Measurements from ENCODE around the gene UGDH.
A peak's percentile ranks its signal among the peaks of the same experiment; 100 is the strongest.
"Not testable (repeated sequence)": the region's sequence is repeated elsewhere in the genome, so short reads cannot be mapped to it uniquely, and the experiment has no call there.

UGDH gene

GRCh38 chr4:39495446-39496213, 31.6 kb downstream of the UGDH start:
- no peak for DNase-seq (ENCODE audit: low read depth, low spot score)

- DNase-seq (ENCODE audit: low read depth, low spot score) = no peak
These were observed 32.9 kb downstream of the UGDH start for GRCh38 chr4:39494354-39494753.

- no peak for DNase-seq (ENCODE audit: low read depth, low spot score)
These were observed 36.9 kb downstream of the UGDH start for GRCh38 chr4:39490322-39490721.

DNA sequence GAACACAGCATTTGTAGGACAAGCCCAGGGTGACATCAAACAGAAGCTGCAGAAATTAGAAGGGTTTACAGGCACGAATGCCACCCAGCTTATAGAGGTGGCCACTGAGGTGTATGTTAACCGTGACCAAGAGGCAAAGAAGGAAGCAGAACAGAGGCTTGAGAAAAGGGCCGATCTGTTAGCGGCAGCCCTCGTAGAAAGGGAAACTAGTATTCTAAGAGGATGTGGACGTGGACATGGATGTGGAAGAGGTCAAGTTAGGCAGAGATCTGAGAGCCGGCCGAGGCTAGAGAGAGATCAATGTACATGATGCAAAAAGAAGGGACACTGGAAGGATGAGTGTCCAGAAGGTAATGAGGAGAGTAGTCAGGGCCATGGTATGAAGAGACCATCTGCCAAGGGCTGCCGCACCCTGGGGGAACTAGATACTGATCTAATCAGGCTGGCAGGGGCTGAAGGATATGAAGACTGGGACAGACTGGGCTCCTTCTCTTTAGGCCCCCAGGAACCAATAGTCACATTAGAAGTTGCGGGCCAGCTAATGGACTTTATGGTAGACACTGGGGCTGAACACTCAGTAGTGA, 40.9 kb downstream of the UGDH start:
- DNase-seq (ENCODE audit: low read depth, low spot score) = no peak

- no peak for DNase-seq (ENCODE audit: low read depth, low spot score)
These were observed 42.5 kb downstream of the UGDH start for GRCh38 chr4:39484582-39485272.

DNA sequence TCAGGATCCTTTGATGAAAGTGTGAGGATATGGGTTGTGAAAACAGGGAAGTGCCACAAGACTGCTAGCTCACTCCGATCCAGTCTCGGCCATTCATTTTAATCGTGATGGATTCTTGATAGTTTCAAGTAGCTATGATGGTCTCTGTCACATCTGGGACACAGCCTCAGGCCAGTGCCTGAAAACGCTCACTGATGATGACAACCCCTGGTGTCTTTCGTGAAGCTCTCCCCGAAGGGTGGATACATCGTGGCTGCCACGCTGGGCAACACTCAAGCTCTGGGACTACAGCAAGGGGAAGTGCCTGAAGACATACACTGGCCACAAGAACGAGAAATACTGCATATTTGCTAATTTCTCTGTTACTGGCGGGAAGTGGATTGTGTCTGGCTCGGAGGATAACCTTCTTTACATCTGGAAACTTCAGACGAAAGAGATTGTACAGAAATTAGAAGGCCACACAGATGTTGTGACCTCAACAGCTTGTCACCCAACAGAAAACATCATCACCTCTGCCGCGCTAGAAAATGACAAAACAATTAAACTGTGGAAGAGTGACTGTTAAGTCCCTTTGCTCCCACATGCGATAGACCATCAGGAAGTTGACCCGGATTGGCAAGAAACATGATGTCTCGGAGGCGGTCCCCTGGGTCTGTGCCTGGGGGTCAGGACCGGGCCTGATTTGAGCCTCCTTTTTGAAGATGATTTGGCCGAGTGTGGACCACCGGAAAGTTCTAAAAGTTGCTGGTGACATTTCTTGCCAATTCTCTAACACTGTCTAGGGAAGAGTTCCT, 46.1 kb downstream of the UGDH start:
- DNase-seq (ENCODE audit: low read depth, low spot score) = no peak

DNA sequence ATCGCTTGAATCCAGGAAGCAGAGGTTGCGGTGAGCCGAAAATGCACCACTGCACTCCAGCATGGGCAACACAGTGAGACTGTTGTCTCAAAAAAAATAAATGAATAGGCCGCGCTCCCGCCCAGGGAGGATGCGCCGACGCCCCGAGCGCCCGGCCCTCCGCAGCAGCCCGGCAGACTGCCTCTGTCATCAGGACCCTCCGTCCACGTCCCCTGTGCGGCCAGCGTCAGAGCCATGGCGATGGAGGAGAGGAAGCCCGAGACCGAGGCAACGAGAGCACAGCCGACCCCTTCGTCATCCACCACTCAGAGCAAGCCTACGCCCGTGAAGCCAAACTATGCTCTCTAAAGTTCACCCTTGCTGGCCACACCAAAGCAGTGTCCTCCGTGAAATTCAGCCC, 47.0 kb downstream of the UGDH start:
- no peak for DNase-seq (ENCODE audit: low read depth, low spot score)

DNA sequence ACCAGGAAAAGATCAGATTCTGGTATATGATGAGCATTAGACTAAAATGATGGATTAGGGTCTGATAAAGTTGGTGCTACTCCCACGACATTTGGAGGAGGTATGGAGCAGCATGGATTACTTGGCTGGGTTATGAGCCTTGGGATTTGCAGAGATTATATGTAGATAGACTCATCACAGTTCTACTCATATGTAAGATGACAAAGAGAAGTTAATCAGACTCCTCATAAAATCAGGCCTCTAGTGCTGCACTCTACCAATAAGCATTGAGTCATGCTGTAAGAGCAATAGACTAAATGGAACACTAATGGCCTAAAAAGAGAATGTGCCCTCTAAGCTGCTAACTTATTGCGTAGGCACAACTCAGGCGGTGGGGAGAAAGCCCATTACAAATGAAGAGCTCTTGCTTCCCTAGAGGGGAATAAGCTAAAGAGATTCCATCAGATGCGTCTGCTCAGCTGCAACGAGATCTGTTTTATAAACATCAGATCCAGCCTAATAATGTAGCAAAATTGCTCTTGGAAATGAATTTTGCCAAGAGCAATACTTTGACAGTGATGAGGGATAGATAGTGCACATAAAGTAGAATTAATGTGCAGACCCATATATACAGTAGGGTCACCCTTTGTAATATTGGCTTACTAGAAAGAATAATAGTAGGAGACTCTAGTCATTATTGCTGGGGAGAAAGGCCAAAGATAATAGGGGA, 50.9 kb downstream of the UGDH start:
- no peak for DNase-seq (ENCODE audit: low read depth, low spot score)

DNA sequence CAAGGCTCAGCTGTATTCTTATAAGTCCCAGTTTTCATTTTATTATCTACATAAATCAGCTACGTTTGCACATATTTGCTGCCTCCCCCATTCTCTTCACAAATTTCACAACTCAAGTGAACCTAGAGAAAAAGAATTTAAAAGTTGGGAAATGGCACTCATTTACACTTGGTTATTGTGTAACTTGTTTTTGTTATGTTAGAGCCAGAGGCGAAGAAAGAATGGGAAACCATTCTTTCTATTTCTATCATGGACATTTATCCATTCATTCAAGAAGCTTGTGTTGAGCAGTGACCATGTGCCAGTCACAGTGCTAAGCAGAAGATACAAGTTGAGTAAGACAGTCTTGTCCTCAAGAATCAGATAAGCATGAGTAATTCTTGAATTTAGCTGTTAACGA, 54.8 kb downstream of the UGDH start:
- DNase-seq (ENCODE audit: low read depth, low spot score) = no peak

GRCh38 chr4:39470402-39470801, 56.8 kb downstream of the UGDH start:
- DNase-seq (ENCODE audit: low read depth, low spot score) = no peak

DNA sequence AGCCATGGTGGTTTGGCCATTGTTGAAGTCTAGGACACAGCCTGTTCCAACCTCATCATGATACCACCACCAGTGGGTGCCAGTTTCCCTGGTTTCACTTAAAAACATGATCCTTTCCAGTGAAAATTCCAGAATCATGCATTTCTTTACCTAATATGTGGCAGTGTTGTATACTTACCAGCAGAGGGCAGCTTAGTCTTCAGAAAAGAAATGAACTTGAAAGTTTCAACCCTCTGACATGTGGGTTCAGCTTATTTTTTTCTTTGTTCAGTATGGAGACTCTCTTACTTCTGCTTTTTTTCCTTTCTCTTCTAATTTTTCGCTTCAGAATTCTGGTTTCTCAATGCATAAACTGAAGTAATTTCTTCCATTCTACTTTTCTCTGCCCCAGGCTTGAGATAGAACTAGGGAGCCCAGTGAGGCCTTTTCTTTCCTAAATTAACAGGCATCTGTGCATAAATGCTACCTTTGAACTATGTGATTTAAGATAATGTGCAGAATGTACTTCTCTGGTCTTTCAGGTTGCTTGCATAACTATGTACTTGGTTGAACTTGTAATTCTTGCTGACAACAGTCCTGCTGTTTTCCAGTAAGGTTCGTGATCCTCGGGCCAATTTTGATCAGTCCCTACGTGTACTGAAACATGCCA, 57.7 kb downstream of the UGDH start:
- DNase-seq (ENCODE audit: low read depth, low spot score) = peak; percentile 71

DNA sequence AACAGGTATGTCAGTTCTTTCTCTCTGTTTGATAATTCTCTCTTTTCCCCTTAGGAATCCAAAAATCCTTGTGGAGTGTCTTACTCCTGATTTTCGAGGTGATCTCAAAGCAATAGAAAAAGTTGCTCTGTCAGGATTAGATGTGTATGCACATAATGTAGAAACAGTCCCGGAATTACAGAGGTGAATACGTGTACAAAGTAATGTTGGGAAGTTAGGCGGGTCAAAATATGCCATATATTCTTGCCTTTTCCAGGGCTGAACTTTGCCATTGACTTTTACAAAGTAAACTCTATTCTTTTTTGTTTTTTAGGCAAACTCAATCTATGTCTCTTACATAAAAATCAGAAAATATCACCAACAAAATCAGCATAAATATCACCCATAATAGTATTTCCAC, 59.8 kb downstream of the UGDH start:
- DNase-seq (ENCODE audit: low read depth, low spot score) = no peak

GRCh38 chr4:39466747-39467146, 60.5 kb downstream of the UGDH start:
- no peak for DNase-seq (ENCODE audit: low read depth, low spot score)

DNA sequence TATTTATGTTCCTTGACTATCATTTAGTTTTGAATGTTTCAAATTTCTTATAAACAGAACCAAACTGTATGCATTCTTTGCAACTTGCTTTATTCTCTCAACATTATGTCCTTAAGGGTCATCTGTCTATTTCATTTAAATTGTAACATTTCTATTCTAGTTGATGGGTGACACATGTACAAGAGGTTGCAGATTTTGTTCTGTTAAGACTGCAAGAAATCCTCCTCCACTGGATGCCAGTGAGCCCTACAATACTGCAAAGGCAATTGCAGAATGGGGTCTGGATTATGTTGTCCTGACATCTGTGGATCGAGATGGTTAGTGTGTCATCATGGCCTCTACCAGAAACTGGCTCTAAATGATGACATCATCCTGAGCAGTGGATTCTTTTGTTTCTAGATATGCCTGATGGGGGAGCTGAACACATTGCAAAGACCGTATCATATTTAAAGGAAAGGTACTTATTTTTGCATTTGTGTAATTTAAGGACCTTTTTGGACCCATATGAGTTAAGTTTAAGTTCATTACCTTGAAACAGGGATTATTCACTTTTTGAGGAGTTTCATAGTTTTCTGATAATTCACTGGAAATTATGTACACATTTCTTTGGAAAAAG, 62.2 kb downstream of the UGDH start:
- DNase-seq (ENCODE audit: low read depth, low spot score) = peak; percentile 28

GRCh38 chr4:39458505-39459300, 68.5 kb downstream of the UGDH start, which contains the start of the genes LIAS and RPL9:
LIAS (plus strand) TSS chr4:39459056; CDS start chr4:39459118, 62 bp downstream.
RPL9 (minus strand) TSS chr4:39458922; CDS start chr4:39458439, 483 bp downstream.
- DNase-seq (ENCODE audit: low read depth, low spot score) = peak; percentile 98

- not testable (repeated sequence) for DNase-seq (ENCODE audit: low read depth, low spot score)
These were observed 69.1 kb downstream of the UGDH start for GRCh38 chr4:39458161-39458504.

DNA sequence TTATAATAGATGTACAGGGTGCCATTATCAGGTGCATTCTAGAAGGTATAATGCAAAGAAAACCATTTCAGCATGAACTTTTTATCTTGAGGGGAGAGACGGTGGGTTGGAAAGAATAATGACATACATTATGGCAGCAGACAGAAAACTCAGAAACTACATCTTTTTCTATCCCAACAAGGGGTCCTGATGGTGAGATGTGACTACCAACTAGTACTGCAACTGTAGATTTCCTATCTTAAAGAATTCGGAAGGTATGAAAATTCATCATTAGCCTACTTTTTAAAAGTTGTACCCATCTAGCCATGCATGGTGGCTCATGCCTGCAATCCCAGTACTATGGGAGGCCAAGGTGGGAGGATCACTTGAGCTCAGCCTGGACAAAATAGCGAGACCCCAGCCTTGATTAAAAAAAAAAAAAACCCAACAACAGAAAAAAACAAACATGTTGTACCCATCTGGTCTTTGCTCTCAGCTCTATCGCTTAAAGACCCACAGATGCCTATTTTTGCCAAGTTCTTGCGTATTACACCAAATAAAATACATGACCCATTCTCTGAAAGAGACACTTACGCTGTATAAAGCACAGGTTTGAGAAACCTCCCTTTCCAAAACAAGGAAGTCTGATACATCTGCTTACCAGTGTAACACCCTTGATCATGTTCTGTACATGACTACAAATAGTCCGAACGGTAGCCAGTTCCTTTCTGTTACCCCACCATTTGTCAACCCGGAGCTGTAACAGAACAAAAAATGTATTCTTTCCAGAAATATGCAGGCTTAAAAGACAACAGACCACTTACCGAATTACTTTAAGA, 70.1 kb downstream of the UGDH start:
- DNase-seq (ENCODE audit: low read depth, low spot score) = no peak

DNA sequence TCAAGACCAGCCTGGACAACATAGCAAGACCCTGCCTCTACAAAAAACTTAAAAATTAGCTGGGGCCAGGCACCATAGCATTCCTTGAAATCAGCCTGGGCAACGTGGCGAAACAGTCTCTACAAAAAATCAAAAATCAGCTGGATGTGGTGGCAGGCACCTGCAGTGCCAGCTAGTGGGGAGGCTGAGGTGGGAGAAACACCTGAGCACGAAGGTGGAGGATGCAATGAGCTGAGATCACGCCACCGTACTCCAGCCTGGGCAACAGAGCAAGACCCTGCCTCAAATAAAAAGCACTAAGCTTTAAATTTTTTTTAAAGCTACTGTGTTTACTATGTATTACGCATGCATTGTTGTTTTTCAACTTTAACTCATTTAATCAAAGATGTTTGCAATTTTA, 71.8 kb downstream of the UGDH start:
- DNase-seq (ENCODE audit: low read depth, low spot score) = no peak

DNA sequence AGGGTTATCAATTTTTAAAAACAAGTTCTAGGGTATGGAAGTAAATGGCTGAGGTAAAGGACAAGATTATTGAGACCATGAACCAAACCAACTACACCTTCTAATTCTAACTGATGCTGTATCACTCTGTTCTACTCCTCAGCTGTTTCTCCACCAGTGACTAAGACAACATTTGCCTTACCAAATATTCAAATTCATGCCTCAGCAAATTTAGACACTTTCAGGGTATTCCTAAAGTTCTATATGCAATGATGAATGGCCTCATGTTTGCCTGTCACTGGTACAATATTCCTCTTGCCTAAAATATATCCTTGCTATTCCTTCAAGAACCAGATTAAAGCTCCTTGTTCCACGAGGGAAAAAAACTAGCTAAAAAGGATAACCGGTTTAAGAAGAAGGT, 73.5 kb downstream of the UGDH start:
- DNase-seq (ENCODE audit: low read depth, low spot score) = no peak

Data from smooth muscle cell of the brain vasculature (primary cell).